DOHH2 (cell line): ENCODE results near the gene OSM.

Experiments
- H3F3A ChIP-seq: fragments of 200-600 bp; sonication (generic), shearing (Covaris generic); 2 replicates; pipeline ENCODE4 v1.6.0; 2016; ENCODE audit warnings: antibody characterized with exemption, mild to moderate bottlenecking; ENCODE audit not compliant: control insufficient read depth, insufficient read depth
- H3K27ac ChIP-seq: fragments of 200-600 bp; sonication (generic); 2 replicates; pipeline ENCODE4 v1.5.1; 2014; ENCODE audit warnings: low read depth, mild to moderate bottlenecking, low read length, moderate library complexity
- H3K27me3 ChIP-seq: fragments of 200-600 bp; sonication (generic); 2 replicates; pipeline ENCODE4 v1.6.1; 2014; ENCODE audit warnings: mild to moderate bottlenecking, low read length, mixed read lengths; ENCODE audit not compliant: control insufficient read depth
- H3K36me3 ChIP-seq: fragments of 200-600 bp; sonication (generic); 2 replicates; pipeline ENCODE4 v1.6.1; 2014; ENCODE audit warnings: mild to moderate bottlenecking, low read length, moderate library complexity, mixed read lengths; ENCODE audit not compliant: control insufficient read depth
- H3K4me1 ChIP-seq: fragments of 200-600 bp; sonication (generic); 2 replicates; pipeline ENCODE4 v1.6.1; 2014; ENCODE audit warnings: mild to moderate bottlenecking, low read length, mixed read lengths; ENCODE audit not compliant: control insufficient read depth
- H3K4me2 ChIP-seq: fragments of 200-600 bp; sonication (generic); 2 replicates; pipeline ENCODE4 v1.6.0; 2014; ENCODE audit warnings: mild to moderate bottlenecking, low read length, moderate library complexity
- H3K4me3 ChIP-seq: fragments of 200-600 bp; sonication (generic); 2 replicates; pipeline ENCODE4 v1.5.1; 2014; ENCODE audit warnings: mild to moderate bottlenecking, low read length, mixed read lengths
- H3K79me2 ChIP-seq: fragments of 200-600 bp; sonication (generic); 2 replicates; pipeline ENCODE4 v1.6.1; 2014; ENCODE audit warnings: mild to moderate bottlenecking, low read length, mixed read lengths; ENCODE audit not compliant: control insufficient read depth
- H3K9me2 ChIP-seq: fragments of 200-600 bp; sonication (generic); replicated peaks from 2 replicates; pipeline ENCODE4 v1.6.1; 2014; ENCODE audit warnings: mild to moderate bottlenecking, low read length, mixed read lengths; ENCODE audit not compliant: control insufficient read depth
- H3K9me3 ChIP-seq: fragments of 200-600 bp; sonication (generic); 2 replicates; pipeline ENCODE4 v1.6.1; 2014; ENCODE audit warnings: antibody characterized with exemption, low read length, mixed read lengths; ENCODE audit not compliant: control insufficient read depth, insufficient read depth
- H4K20me1 ChIP-seq: fragments of 200-600 bp; sonication (generic); 2 replicates; pipeline ENCODE4 v1.6.0; 2014; ENCODE audit warnings: low read depth, mild to moderate bottlenecking, antibody characterized with exemption, low read length, moderate library complexity; ENCODE audit not compliant: control insufficient read depth, insufficient read depth
- CTCF ChIP-seq: fragments of 200-600 bp; sonication (generic); IDR thresholded peaks from one replicate; pipeline ENCODE4 v1.5.1; 2014; ENCODE audit warnings: antibody characterized with exemption, mild to moderate bottlenecking, low read depth, low read length; ENCODE audit not compliant: poor library complexity, severe bottlenecking
- EZH2phosphoT487 ChIP-seq: fragments of 200-600 bp; sonication (generic); IDR thresholded peaks from 2 replicates; pipeline ENCODE4 v1.6.1; 2017; ENCODE audit warnings: borderline replicate concordance, mild to moderate bottlenecking, antibody characterized with exemption, low read length, moderate library complexity, mixed read lengths

The OSM gene

GRCh38 chr22:30266445-30267381 is at the start of gene OSM:
TSS of gene OSM (minus strand) at chr22:30266851. CDS start at chr22:30266799, 52 bp downstream.
- peaks cover 30% of the 10 kb centered on the region for H3K4me1 ChIP-seq
- peaks cover 4% of the 10 kb centered on the region; the same call in 1 of the 2 replicates for H3K79me2 ChIP-seq
- H3K9me2 ChIP-seq, result no peaks in the 10 kb centered on the region

GRCh38 chr22:30315962-30316576 is 49.4 kb upstream of the OSM start:
- Histone ChIP-seq H3K79me2 (no peaks in the 10 kb centered on the region), H3K9me3 (no peaks in the 10 kb centered on the region), H3K36me3 (no peaks in the 10 kb centered on the region), H3K4me2 (no peak overlapping the region), H3K27me3 (no peaks in the 10 kb centered on the region), H3K27ac (no peak overlapping the region), H3K4me3 (no peak overlapping the region), H3F3A (no peaks in the 10 kb centered on the region), H3K4me1 (0 out of 2 replicates have a peak, but pooled peaks cover 3% of the 10 kb centered on the region), H4K20me1 (no peaks in the 10 kb centered on the region), H3K9me2 (no peaks in the 10 kb centered on the region)
- TF ChIP-seq EZH2phosphoT487 (no peak), CTCF (no peak)

More at GRCh38 chr22:30266445-30267381, at the start of gene OSM:
- no peaks in the 10 kb centered on the region for H3K36me3 ChIP-seq
- H3K27ac ChIP-seq, result peak within 1 kb of the TSS; percentile 30; the same call in 1 of the 2 replicates
- peak within 1 kb of the TSS; percentile 71 for H3K4me2 ChIP-seq
- H3K27me3 ChIP-seq, result no peaks in the 10 kb centered on the region
- no peak for TF ChIP-seq CTCF
- TF ChIP-seq EZH2phosphoT487, result no peak
- H4K20me1 ChIP-seq, result no peaks in the 10 kb centered on the region
- no peaks in the 10 kb centered on the region for H3K9me3 ChIP-seq
- H3K4me3 ChIP-seq, result peak within 1 kb of the TSS; percentile 81
- H3F3A ChIP-seq, result no peaks in the 10 kb centered on the region

GRCh38 chr22:30314915-30315314 is 48.3 kb upstream of the OSM start:
- H3K4me1 ChIP-seq, result 0 out of 2 replicates have a peak, but pooled peaks cover 3% of the 10 kb centered on the region
- H3K36me3 ChIP-seq, result no peaks in the 10 kb centered on the region
- no peaks in the 10 kb centered on the region for H3F3A ChIP-seq
- no peaks in the 10 kb centered on the region for H3K27me3 ChIP-seq
- H3K9me3 ChIP-seq, result no peaks in the 10 kb centered on the region
- H3K4me3 ChIP-seq, result no peak overlapping the region
- H3K4me2 ChIP-seq, result no peak overlapping the region
- no peaks in the 10 kb centered on the region for H3K9me2 ChIP-seq
- H4K20me1 ChIP-seq, result no peaks in the 10 kb centered on the region
- no peak for TF ChIP-seq CTCF
- no peak for TF ChIP-seq EZH2phosphoT487
- no peaks in the 10 kb centered on the region for H3K79me2 ChIP-seq
- H3K27ac ChIP-seq, result no peak overlapping the region
